Choroid plexus epithelial cell (primary cell): ENCODE results near the gene PNMA8A.

Source experiments
- DNase-seq: peaks from one replicate; pipeline ENCODE4 v3.0.0-alpha.2; 2010; ENCODE audit warnings: low read depth
- H3K4me3 ChIP-seq: 2 replicates; pipeline ENCODE4 v1.5.1; 2011; ENCODE audit warnings: low read depth, mild to moderate bottlenecking, control low read depth, low read length, moderate library complexity
- TF ChIP-seq, protein P1 (sequence below): conservative IDR thresholded peaks from 2 replicates; pipeline ENCODE4 v1.5.1; 2011; ENCODE audit warnings: low read depth, mild to moderate bottlenecking, control low read depth, inconsistent platforms, low read length, moderate library complexity

Gene PNMA8A

DNA sequence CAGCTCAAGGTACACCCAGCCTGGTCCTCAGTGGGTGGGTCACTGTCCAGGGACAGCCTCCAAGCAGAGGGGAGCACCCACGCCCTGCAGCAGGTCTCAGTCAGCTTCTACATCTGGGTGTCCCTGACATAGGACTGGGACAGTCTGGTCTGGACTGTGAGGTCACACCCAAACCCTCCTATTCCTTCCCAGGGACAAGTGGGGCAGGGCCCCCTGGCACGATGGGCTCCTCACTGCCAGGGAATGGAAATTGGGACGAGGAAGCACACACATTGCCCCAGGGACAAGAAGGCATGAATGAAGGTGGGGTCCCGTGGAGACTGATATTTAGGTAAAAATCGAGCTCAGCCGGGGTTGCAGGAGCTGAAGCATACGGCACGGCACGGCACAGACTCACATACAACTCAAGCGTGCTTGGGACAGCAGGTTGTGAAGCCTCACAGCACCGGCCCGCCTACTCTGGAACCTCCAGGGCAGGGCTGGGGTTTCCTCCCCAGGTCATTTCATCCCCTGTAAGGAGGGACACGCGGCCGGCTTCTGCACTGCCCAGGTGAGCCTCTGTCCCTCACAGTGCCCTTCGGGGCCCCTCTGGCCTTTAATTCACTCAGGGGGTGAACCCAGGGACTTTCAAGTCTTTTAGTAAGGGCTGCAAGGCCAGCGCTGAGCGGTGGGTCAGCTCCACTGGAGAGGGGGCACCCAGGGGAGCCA is 20.8 kb upstream of the PNMA8A start:
- DNase-seq: no peak
- H3K4me3 ChIP-seq: no peak overlapping the region
- TF ChIP-seq, protein P1, sequence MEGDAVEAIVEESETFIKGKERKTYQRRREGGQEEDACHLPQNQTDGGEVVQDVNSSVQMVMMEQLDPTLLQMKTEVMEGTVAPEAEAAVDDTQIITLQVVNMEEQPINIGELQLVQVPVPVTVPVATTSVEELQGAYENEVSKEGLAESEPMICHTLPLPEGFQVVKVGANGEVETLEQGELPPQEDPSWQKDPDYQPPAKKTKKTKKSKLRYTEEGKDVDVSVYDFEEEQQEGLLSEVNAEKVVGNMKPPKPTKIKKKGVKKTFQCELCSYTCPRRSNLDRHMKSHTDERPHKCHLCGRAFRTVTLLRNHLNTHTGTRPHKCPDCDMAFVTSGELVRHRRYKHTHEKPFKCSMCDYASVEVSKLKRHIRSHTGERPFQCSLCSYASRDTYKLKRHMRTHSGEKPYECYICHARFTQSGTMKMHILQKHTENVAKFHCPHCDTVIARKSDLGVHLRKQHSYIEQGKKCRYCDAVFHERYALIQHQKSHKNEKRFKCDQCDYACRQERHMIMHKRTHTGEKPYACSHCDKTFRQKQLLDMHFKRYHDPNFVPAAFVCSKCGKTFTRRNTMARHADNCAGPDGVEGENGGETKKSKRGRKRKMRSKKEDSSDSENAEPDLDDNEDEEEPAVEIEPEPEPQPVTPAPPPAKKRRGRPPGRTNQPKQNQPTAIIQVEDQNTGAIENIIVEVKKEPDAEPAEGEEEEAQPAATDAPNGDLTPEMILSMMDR: no peak

DNA sequence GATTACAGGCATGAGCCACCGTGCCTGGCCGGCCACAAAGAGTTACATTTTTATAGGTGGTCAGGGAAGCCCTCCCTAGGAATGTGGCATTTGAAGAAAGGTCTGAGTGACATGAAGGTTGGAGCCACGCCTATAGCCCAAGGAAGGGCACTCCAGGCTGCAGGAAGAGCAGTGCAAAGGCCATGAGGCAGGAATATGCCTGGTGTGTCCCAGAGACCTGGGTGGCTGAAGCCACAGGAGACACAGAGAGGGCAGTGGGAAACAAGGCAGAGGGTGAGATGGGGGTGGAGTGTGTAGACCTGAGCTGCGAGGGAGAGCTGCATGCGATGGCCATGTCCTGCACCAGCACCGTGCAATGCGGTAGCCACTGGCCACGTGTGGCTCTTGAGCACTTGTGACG is 19.4 kb upstream of the PNMA8A start:
- TF ChIP-seq, protein P1: no peak
- no peak for DNase-seq
- no peak overlapping the region for H3K4me3 ChIP-seq

DNA sequence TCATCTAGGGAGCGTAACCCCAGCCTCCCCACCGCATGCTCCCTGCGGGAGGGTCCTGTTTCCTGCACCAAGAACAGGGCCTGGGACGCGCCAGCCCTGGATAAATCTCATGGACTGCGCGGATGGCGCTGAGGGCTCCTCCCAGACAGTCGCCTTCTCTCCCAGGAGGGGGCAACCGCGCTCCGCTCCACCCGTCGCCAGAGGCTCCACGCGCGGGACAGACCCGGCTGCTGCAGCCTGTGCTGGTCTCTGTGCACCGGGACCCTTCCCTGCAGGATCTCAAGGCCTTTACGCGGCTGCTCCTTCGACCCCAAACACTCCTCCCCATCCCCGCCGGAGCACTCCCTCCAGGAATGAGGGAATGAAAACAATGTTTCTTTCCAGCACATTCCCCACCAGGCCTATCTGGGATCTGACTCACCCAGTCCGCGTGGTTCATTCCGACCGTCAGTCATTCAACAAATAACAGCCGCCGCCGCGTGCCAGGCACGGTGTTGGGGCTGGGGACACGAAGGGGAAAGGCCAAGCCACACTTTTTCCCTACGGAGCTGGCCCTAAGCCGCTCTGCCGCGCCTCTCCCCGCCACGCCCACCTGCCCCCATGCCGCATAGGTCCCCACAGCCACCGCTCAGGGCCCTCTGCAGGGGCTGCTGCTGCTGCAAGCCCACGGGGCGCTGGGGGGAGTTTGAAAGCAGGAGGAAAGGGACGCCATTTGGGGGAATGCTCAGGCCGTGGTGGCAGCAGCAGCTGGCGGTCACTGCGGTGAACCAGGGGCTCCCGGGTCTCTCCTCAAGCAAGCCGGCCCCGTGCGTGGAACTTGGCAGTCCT is 18.3 kb upstream of the PNMA8A start:
- no peak overlapping the region for H3K4me3 ChIP-seq
- TF ChIP-seq, protein P1: peak; percentile 46
- DNase-seq: peak; percentile 76

DNA sequence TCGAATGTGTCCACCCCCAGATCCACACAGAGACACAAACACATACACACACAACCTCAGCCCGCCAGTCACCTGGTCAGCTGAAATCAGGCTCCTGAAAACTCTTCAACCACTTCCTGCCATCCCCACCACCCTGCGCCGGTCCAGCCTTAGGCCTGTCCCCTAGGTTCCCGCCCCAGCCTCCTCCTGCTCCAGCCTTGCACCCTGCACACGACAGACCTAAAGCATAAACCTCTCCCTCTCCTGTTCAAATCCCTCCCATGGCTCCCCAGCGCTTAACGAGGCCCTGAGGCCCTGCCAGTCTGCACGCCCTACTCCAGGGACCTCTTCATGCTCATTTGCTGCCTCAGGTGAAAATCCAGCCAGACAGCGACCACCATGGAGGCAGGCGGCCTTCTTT is 17.2 kb upstream of the PNMA8A start:
- no peak overlapping the region for H3K4me3 ChIP-seq
- DNase-seq: no peak
- TF ChIP-seq, protein P1: no peak

DNA sequence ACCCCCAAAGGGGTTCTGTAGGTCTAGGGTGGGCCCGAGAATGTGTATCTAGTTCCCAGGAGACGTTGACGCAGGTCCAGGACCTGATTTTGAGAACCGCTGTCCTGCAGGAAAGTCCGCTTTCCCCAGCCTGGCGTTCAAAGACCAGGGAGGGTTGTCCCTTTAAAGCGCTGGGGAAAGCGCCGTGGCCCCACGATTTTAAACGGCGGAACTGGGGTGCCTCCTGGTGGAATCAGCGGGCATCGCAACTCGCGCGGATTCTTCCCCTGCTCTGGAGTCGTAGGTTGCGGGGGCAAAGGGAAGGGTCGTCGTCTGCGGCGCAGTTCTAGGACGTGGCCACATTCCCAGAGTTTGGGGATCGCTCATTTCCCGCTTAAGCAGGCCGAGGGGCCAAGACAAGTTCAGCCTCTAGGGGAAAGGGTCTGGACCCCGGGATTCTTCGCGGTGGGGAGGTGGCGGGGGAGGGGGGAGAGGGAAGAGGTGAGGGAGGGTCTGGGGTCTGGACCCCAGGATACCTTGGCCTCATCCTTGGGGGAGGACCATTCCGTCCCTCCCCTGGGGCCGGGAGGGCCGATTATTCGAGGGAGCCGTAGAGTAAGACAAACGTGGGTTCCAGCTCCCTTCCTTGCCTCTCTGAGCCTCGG is 16.6 kb upstream of the PNMA8A start:
- peak; percentile 71 for DNase-seq
- H3K4me3 ChIP-seq: peak overlapping the region; percentile 52
- TF ChIP-seq, protein P1: peak; percentile 95

DNA sequence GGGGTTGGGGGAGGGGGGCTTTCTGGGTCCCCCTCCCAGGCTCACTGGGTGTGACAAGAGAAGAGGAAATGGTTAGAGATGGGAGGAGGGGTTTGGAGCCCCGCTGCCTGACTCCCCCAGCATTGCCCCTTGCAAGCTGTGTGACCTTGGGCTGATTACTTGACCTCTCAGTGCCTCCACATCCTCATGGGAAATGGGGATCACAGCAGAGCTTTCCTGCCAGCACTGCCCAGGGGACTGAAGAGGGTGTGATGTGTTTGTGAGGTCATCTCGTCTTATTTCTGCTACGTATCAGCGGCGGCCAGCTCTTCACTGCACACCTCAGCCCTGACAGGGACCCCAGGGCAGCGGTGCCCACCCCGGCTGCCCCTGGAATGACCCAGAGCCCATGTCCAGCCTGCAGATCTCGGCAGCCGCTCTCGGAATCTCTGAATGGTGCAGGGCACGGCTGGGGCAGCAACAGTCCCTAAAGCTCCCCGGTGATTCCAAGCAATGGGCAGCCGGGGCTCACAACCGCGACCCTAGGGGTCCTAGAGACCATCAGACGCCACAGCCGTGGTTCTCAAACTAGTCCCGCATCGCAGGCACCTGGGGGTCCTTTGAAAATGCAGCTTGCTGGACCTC is 15.9 kb upstream of the PNMA8A start:
- DNase-seq: no peak
- TF ChIP-seq, protein P1: no peak
- H3K4me3 ChIP-seq: peak overlapping the region; percentile 52
